HG03558 (cell line): ENCODE results near the gene PTPN20.
"Not testable (repeated sequence)": the region's sequence is repeated elsewhere in the genome, so short reads cannot be mapped to it uniquely, and the experiment has no call there.

Experiments used
- ATAC-seq: cut with Tn5 transposase; IDR thresholded peaks from one replicate; pipeline ENCODE4 v1.9.1; 2021; ENCODE audit warnings: moderate number of reproducible peaks; ENCODE audit not compliant: unreplicated experiment; ENCODE audit errors: extremely low read depth

The PTPN20 gene, protein sequence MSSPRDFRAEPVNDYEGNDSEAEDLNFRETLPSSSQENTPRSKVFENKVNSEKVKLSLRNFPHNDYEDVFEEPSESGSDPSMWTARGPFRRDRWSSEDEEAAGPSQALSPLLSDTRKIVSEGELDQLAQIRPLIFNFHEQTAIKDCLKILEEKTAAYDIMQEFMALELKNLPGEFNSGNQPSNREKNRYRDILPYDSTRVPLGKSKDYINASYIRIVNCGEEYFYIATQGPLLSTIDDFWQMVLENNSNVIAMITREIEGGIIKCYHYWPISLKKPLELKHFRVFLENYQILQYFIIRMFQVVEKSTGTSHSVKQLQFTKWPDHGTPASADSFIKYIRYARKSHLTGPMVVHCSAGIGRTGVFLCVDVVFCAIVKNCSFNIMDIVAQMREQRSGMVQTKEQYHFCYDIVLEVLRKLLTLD

DNA sequence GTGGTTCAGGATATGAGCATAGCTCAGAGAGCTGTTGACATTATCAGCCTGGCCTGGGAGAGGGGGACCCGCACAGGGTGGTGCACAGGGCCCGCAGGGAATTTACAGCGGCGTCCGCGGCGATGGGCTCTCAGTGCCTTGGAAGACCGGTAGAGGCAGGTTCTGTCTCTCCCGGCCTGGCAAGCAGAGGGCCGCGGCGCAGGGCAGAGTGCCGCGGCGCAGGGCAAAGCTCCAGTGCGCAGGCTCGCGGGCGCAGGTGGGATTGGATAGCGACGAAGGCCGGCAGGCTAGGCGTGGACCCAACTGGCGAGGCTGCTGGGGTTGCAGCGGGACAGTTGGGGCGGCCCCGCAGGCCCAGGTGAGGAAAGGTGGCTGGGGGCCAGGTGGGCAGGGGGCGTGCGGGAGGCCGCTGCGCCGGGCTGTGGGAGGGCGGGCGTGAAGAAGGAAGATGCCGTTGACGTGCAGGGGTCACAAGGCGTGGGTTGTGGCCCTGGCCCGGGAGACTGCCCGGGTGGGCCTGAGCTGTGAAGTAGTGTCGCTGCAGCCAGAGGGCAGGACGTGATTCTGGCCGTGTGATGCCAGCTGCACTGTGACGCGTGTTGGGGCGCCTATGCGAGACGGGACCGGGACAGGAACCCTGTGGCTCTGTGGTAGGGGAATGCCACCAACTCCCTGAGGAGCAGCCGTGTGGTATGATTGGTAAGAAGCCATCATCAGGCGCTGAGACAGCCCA lies at the start of gene PTPN20:
TSS of gene PTPN20 (plus strand) at position 285 of the 733 bp plus-strand sequence. CDS start 21,072 bp downstream, outside the sequence.
- not testable (repeated sequence) for ATAC-seq

DNA sequence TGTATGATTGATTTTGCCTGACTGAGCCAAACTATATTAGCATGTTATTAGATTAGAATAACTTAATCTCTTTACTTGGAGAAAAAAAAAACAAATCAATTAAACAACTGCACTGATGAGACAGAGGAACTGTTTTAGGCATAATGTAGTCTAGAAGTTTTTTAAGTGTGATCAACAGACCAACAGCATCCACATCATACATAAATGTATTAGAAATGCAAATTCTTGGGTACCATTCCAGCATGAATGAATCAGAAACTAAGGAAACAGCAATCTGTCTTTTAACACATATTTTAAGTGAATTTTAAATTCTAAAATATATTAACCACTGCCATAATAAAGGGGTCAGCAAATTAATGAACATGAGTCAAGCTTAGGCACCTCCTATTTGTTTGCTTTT lies 41.5 kb upstream of the PTPN20 start:
- ATAC-seq: not testable (repeated sequence)

DNA sequence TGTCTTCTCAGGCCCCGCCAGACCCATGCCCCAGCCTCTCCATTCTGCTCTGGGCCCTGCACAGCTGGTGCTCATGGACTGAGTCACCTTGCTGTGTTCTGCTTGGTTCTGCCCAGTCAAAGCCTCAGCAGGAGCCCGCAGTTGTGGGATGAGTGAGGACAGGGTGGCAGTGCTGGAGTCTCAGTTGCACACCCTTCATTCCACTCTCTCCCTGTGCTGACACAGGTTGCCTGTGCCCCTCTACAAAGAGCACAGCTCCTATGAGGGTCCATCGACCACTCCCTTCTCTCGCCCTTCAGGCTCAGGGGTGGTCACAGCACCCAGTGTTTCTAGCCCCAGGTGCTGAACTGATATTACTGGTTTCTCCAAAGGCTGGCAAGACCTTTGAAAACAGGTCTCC lies 39.6 kb upstream of the PTPN20 start:
- not testable (repeated sequence) for ATAC-seq

DNA sequence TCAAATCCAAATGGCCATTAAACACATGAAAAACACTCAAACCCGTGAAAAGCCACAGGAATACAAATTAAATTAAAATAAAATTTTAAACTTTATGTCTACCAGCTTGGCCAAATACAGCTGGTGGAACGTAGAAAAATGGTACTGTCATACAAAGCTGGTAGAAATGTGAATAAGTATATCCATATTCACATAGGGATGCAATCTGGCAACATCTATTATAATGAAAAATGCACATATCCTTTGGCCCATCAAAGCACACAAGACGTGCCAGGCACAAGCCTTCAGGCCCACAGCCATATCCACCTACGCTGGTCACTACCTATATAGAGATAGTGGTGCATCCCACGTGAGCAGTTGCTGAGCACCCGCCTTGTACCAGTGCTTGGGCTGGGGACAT lies 35.9 kb upstream of the PTPN20 start:
- ATAC-seq: not testable (repeated sequence)

DNA sequence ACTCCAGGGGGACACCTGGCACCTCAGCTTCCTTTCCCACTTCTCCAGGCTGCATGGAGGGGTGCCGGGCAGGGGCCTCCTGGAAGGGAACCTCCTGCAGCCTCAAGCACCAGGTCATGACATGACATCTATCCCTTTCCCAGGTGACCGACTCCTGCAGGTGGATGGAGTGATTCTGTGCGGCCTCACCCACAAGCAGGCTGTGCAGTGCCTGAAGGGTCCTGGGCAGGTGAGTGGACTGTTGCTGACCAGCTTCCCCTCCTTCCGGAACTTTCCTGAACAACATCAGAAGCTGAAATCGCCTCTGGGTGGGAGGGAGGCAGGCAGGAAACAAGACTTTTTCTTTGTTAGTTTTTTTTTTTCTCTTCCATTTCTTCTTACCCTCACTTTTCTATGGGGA lies 34.5 kb upstream of the PTPN20 start:
- ATAC-seq: not testable (repeated sequence)

DNA sequence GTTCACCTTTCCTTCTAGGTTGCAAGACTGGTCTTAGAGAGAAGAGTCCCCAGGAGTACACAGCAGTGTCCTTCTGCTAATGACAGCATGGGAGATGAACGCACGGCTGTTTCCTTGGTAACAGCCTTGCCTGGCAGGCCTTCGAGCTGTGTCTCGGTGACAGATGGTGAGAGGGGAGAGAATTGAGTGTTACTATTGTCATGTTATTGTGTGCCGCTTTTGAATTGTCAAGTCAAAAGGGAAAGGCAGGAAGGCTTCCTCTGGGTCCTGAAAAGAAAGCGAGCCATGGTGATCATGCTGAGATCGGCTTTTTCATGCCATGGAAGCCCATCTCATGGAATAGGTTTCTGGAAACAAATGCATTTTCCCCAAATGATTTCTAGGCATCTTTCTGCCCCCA lies 32.5 kb upstream of the PTPN20 start:
- ATAC-seq: not testable (repeated sequence)

DNA sequence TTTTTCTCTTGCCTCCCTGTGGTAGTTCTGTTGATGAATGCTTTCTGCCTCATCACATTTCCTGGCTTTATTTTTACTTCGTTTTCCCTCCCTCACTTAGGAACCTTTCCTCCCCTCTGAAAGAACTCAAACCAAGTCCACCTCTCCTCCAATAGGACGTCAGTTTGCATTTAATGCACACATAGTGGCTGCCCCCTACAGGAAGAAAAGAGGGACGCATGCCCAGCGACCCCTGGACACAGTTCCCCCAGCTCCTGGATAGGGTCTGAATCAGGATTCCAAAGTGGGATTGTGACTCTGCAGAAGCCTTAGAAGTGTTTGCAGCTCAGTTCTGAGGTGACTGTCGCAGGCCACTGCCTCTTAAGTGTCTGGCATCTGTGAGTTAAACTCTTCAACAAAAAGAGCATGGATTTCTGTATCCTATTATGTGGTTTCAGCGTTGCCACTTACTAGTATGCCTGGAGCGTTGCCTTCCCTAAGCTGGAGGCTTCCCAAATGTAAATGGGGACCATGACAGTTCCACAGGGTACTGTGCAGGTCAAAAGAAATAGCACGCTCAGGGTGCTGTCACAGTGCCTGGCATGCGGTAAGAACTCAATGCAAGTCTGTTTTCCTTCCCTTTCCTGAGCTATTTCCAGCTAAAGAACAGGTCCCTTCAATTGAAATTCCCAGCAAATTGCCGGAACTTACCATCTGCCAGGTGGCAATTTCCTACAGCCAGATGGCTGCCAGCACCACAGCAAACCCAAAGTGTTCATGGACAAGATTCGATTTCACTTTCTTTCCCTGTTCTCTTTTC lies 20.2 kb upstream of the PTPN20 start:
- ATAC-seq: not testable (repeated sequence)

DNA sequence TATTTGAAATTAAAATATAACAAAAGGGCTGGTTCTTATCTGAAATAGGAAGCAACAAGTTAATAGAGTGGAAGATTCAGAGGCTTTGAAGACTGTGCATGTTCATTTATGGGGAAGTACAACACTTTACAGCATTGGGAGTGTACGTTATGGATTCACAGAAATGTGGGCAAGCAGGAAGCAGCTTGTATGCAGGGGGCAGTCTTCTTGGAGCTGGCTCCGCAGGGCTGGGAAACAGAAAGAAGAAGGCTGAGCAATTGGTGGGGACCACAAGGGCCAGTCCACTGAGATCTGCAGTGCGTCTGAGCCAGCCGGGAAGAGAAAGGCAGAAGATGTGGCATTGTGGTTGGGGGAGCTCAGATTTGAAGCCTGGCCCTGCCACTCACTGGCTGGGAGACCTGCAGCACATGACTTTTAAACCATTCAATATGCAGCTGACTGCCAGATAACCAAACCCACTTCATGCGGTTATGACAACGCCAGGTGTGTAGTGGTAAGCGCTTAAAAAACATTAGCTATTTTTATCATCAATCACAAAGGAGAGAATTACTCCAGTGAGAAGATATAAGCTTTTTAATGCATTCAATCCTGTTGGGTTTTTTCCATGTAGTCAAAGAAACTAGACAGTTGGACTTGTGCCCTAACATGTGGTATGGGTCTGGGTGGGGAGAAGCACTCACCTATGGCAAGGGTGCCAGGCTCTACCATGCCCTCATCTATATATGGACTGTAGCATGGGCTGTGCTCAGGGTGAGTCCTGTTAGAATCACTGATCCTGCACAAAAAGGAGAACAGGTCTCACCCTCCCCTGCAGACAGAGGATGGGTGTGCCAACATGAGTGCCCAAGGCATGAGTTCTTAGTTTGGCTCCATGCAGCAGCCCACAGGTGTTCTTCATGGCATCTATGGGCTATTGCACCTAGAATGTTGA lies 14.2 kb upstream of the PTPN20 start:
- not testable (repeated sequence) for ATAC-seq

DNA sequence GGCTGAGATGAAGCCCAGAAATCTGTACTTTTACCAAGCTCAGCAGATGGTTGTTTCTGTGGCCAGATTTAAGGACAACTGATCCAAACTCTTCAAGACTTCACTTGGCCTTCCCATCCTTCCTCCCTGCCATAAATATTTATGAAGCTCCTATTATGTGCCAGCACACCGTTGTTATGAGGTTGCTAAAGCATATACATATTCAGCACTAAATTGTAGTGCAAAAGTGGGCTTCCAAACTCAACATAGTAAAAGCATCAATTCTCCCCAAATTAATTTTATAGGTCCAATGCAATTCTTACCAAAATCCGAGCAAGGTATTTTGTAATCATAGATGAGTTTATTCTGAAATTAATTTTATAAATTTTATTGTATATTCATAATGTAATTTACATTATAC lies 10.0 kb upstream of the PTPN20 start:
- ATAC-seq: not testable (repeated sequence)

DNA sequence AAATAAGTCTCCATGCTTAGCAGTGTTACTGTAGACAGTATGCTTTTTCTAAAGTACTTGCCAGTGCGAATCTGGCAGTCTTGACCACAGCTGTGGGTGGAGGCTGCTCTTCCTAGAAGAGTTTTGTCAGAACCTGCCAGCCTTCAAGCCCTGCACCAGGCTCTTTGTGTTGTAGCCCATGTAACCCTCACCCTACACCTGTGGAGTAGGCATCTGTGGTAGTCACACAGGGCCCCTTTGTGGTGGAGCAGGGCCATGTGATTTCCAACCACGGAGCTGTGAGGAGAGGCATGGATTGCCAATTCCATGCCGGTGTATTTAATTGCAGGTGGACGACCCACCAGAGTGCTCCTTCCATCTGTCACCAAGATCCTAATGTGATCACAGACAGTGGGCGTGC lies 7.4 kb upstream of the PTPN20 start:
- ATAC-seq: not testable (repeated sequence)

DNA sequence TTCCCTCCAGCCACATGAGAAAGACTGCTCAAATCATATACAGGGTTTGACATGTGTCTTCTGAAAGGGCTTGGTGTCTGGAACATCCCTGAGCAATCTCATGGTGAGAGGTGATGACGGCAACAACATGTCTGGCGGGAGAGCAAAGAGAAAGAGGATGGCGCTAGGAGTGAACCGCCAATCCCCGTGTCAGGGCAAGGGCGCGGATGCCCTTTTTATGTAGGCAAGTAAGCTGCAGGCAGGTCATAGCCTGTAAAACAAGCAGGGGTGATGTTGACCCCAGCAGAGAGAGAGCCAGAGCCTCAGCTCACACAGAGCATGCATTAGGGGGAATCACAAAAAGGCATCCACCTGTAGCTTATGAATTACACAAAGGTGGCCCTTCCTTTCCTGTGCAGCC lies 4.9 kb upstream of the PTPN20 start:
- ATAC-seq: not testable (repeated sequence)

DNA sequence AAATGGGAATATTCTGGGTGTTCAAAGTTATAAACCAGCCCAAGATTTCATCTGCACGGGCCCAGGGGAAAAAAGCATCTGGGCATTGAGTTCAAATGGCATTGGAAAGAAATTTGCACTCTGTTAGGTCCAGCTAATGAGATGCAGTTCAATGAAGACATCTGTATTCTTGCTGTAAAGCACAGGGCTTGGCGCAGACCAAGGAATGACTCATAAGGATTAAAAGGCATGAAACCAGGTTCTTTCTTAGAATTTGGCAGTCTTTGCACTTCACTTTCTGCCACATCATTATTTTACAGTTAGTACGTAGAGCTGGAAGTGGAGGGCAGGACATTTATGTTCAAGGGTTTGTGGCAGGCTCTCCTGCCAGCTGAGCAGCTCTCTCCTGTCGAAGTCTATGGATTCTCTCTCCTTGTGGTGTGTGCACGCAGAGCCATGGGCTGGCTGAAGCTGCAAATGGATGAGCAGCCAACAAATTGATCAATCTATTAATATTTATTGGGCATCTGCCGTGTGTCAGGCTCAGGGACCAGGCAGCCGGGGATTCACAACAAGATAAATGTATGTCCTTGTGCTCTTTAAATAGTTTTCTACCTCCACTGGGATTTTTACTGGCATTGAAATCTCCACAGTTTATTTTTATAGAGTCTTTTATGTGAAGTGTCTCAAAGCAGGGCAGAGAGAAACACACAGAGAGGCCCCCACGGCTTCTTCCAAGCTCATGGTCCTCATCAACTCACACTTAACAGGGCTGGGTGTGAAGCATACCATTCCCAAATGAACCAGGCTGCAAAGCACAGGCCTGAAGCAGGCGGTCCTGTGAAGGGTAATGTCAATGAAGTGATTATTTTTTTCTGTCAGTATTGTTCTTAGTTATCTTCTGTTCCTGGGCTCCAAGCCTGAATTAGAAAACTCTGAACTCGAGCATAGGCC lies 3.8 kb upstream of the PTPN20 start:
- ATAC-seq: not testable (repeated sequence)

DNA sequence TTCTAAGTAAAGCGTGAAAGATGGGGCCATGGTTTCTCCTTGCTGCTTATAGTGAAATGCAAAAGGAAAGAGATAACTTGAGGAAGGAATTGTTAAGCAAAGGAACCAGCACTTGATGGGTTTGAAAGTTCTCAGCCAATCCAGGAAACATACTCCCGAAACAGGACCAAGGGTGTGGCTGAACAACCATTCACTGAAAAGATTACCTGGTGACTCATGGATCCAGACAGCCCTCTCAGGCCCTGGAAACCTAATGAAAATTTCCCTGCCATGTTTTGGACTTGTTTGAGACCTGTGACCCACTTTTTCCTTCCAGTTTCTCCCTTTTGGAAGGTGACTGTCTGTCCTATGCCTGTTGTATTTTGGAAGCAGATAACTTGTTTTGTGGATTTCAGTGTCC lies 11.3 kb downstream of the PTPN20 start:
- ATAC-seq: not testable (repeated sequence)

DNA sequence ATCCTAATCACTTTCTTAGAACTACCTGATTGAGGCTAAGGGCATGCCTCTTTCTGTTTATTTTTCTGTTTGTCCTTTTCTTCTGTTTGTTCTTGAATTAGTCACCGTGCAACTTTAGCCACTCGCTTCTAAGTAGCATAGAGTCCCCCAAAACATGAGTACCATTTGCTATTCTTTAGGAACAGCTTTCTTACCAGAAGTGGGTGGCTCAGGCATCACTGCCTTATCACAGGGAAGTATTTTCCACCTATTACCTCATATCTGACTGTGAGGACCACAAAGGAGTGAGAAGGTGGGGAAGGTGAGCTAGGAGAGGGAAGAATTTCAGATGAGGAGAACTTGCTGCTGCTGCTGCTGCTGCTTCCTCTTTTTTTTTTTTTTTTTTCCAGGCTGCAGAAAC lies 13.9 kb downstream of the PTPN20 start:
- ATAC-seq: not testable (repeated sequence)

DNA sequence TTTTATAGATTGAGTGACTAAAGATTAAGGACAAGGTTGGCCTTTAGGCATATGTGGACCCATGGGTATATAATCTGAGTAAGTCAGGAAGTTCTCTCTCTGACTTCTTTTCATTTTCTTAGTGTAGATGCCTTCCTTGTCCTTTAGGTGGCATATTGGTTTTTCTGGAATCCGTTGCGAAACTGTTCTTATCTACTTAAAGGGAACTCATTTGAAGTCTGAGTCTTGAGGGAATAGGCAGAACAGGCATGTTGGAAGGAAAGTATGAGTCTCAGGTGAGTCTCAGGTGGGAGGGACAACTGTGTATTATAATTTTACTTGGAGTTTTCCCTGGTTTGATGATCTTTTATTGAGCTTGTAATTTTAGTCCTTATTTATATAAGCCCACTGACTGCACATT lies 14.6 kb downstream of the PTPN20 start:
- not testable (repeated sequence) for ATAC-seq

DNA sequence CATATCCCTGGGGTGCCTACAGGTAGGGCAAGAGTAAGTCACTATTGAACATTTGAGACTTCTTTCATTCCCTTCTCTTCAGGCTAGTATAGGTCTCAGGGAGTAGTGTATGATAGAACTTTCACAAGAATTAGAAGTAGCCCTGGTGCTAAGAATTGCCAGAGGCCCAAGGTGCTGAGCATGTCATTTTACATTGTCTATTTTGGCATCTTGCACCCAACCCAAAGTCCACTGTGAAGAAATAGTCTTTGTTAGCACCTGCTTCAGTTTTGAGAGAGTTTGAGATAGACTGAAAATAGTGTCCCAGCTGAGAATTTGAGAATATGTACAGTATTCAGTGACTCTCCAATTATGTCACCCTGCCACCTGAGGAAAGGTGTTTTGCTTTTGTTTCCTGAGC lies 17.6 kb downstream of the PTPN20 start:
- ATAC-seq: not testable (repeated sequence)

DNA sequence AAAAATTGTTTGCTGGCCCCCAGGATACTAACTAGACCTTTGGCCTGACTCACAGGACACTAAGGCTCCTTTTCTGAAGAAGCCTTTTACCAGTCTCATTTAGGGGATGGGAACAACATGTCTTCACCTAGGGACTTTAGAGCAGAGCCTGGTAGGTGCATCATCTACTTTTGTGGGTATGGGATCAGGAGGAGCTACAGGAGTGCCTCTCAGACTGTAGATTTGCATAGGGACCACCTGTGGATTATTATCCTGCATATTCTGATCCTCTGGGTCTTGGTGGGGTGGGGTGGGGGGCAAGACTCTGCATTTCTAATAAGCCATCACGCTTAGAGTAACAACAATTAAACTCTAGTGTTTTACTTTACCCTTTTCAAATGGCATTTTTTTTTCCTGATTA lies 21.2 kb downstream of the PTPN20 start:
- not testable (repeated sequence) for ATAC-seq

DNA sequence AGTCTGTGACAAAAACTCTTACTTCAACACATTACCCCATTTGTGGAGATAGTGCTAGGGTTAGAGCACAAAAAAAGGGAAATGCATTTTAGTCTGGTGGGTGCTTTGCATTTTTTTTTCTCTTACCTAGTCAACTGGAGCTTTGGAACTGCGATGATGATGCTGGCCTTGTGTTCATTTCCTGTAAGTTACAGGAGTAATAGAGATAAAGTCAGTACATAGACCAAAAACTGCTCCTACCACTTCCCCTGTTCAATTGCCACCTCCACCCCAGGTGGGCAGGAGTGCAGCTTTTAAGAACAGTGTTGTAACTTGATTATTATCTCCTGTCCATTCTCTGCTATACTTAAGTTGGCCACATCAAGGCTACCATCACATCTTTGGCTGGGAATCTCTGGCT lies 29.9 kb downstream of the PTPN20 start:
- not testable (repeated sequence) for ATAC-seq
